ENCODE results near the gene PCDH15.
"Not testable (repeated sequence)": the region's sequence is repeated elsewhere in the genome, so short reads cannot be mapped to it uniquely, and the experiment has no call there.

Gene PCDH15

GRCh38 chr10:54531296-54531695 lies 269.7 kb downstream of the PCDH15 start:
- no peak for DNase-seq

GRCh38 chr10:54530299-54530698 lies 270.7 kb downstream of the PCDH15 start:
- no peak for DNase-seq

GRCh38 chr10:54525816-54526215 lies 275.2 kb downstream of the PCDH15 start:
- no peak for DNase-seq

- not testable (repeated sequence) for DNase-seq
Measured at GRCh38 chr10:54515244-54515643, 285.8 kb downstream of the PCDH15 start.

GRCh38 chr10:54503863-54504262 lies 297.2 kb downstream of the PCDH15 start:
- DNase-seq = no peak

GRCh38 chr10:54501929-54502328 lies 299.1 kb downstream of the PCDH15 start:
- DNase-seq = no peak

GRCh38 chr10:54496852-54497251 lies 304.2 kb downstream of the PCDH15 start:
- no peak for DNase-seq

- no peak for DNase-seq
Measured at GRCh38 chr10:54487743-54488142, 313.3 kb downstream of the PCDH15 start.

- no peak for DNase-seq
Measured at GRCh38 chr10:54485971-54486370, 315.1 kb downstream of the PCDH15 start.

GRCh38 chr10:54484186-54484585 lies 316.8 kb downstream of the PCDH15 start:
- DNase-seq = no peak

GRCh38 chr10:54478601-54479000 lies 322.4 kb downstream of the PCDH15 start:
- DNase-seq = no peak

GRCh38 chr10:54477738-54478137 lies 323.3 kb downstream of the PCDH15 start:
- no peak for DNase-seq

GRCh38 chr10:54470324-54470631 lies 330.8 kb downstream of the PCDH15 start:
- DNase-seq = no peak

GRCh38 chr10:54469587-54470323 lies 331.3 kb downstream of the PCDH15 start:
- no peak for DNase-seq

- no peak for DNase-seq
Measured at GRCh38 chr10:54454271-54454670, 346.8 kb downstream of the PCDH15 start.

- no peak for DNase-seq
Measured at GRCh38 chr10:54449056-54449455, 352.0 kb downstream of the PCDH15 start.

GRCh38 chr10:54444170-54444569 lies 356.9 kb downstream of the PCDH15 start:
- DNase-seq = no peak

- DNase-seq = no peak
Measured at GRCh38 chr10:54441275-54441674, 359.8 kb downstream of the PCDH15 start.

GRCh38 chr10:54434782-54435181 lies 366.2 kb downstream of the PCDH15 start:
- DNase-seq = no peak

- no peak for DNase-seq
Measured at GRCh38 chr10:54415483-54415882, 385.5 kb downstream of the PCDH15 start.

- no peak for DNase-seq
Measured at GRCh38 chr10:54402576-54402975, 398.5 kb downstream of the PCDH15 start.

- no peak for DNase-seq
Measured at GRCh38 chr10:54396031-54396430, 405.0 kb downstream of the PCDH15 start.

- not testable (repeated sequence) for DNase-seq
Measured at GRCh38 chr10:54394598-54394997, 406.4 kb downstream of the PCDH15 start.

- DNase-seq = no peak
Measured at GRCh38 chr10:54372179-54372578, 428.9 kb downstream of the PCDH15 start.

- DNase-seq = no peak
Measured at GRCh38 chr10:54368984-54369383, 432.0 kb downstream of the PCDH15 start.
